RWPE2 (cell line): ENCODE measurements around the gene TP63.

ENCODE experiments used
- ATAC-seq: fragments of 200-7000 bp; cut with Tn5 transposase; 3 replicates; pipeline ENCODE4 v1.9.1; 2021; ENCODE audit warnings: low read depth
- DNase-seq: peaks from one replicate; pipeline ENCODE4 v3.0.0-alpha.2; 2020; ENCODE audit warnings: low spot score
- H3K27ac ChIP-seq: fragments of 450-650 bp; 2 replicates; pipeline ENCODE4 v1.5.1; 2017; ENCODE audit warnings: mild to moderate bottlenecking; ENCODE audit not compliant: poor library complexity, severe bottlenecking
- H3K27me3 ChIP-seq: fragments of 250-450 bp; sonication (Bioruptor Pico); 2 replicates; pipeline ENCODE4 v1.5.1; 2021; ENCODE audit warnings: mild to moderate bottlenecking, moderate library complexity; ENCODE audit not compliant: insufficient read depth, poor library complexity, severe bottlenecking
- H3K36me3 ChIP-seq: fragments of 250-450 bp; sonication (Bioruptor Pico); 2 replicates; pipeline ENCODE4 v1.5.1; 2020; ENCODE audit warnings: low read depth, mild to moderate bottlenecking, moderate library complexity
- H3K4me1 ChIP-seq: fragments of 250-450 bp; sonication (Bioruptor Pico); 2 replicates; pipeline ENCODE4 v1.5.1; 2021; ENCODE audit warnings: mild to moderate bottlenecking, moderate library complexity; ENCODE audit not compliant: insufficient read depth, poor library complexity, severe bottlenecking
- H3K4me3 ChIP-seq: fragments of 250-450 bp; sonication (Bioruptor Pico); 2 replicates; pipeline ENCODE4 v1.5.1; 2021; ENCODE audit warnings: mild to moderate bottlenecking, moderate library complexity; ENCODE audit not compliant: severe bottlenecking
- H3K9me3 ChIP-seq: fragments of 250-450 bp; sonication (Bioruptor Pico); 2 replicates; pipeline ENCODE4 v1.5.1; 2021; ENCODE audit warnings: mild to moderate bottlenecking, moderate library complexity; ENCODE audit not compliant: severe bottlenecking
- TF ChIP-seq, protein P1 (sequence below): fragments of 450-650 bp; IDR thresholded peaks from one replicate; pipeline ENCODE4 v1.5.1; 2017; ENCODE audit warnings: mild to moderate bottlenecking, moderate library complexity; ENCODE audit not compliant: poor library complexity, severe bottlenecking

The TP63 gene

DNA sequence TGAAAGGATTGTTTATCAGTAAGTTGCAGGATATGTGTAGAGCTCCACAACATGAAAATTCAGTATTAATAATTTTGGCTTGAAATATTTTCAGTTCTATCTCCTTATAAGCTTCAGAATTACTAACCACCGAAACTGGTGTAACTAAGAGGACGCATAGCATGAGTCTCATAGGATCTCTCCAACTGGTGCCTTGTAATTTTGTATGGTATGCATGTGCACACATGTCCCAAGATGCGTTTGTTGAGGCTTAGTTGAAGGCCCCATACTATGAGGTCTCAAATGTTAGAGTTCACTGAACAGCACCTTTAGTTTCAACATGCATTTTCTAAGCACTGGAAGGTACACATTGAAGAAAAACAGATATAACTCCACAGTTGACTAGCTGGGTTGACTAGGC, 195.4 kb downstream of the TP63 start:
- no peaks in the 10 kb centered on the region for H3K27me3 ChIP-seq
- peaks cover 53% of the 10 kb centered on the region for H3K36me3 ChIP-seq
- no peak for DNase-seq
- ATAC-seq: no peak
- no peak overlapping the region for H3K4me3 ChIP-seq
- H3K4me1 ChIP-seq: peaks cover 48% of the 10 kb centered on the region
- TF ChIP-seq, protein P1, sequence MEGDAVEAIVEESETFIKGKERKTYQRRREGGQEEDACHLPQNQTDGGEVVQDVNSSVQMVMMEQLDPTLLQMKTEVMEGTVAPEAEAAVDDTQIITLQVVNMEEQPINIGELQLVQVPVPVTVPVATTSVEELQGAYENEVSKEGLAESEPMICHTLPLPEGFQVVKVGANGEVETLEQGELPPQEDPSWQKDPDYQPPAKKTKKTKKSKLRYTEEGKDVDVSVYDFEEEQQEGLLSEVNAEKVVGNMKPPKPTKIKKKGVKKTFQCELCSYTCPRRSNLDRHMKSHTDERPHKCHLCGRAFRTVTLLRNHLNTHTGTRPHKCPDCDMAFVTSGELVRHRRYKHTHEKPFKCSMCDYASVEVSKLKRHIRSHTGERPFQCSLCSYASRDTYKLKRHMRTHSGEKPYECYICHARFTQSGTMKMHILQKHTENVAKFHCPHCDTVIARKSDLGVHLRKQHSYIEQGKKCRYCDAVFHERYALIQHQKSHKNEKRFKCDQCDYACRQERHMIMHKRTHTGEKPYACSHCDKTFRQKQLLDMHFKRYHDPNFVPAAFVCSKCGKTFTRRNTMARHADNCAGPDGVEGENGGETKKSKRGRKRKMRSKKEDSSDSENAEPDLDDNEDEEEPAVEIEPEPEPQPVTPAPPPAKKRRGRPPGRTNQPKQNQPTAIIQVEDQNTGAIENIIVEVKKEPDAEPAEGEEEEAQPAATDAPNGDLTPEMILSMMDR: no peak
- H3K27ac ChIP-seq: peak overlapping the region; percentile 98
- H3K9me3 ChIP-seq: no peaks in the 10 kb centered on the region

DNA sequence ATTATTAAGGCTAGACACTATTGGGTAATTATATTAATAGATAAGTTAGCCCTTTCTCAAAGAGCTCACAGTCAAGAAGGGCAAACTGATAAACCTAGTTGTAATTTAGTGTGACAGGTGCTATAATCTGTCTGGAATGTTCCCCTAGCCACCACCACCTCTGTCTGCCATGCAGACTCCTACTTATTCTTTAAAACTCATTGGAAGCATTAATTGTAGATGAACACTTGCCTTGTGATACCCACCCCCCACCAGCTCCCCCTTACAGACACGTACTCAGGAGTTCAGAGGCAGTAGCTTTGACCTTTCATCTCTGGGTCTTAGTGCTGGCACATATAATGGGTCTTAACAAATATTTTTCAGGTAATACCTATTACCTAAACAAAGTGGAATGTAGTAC, 195.9 kb downstream of the TP63 start:
- no peaks in the 10 kb centered on the region for H3K9me3 ChIP-seq
- H3K27me3 ChIP-seq: no peaks in the 10 kb centered on the region
- DNase-seq: no peak
- H3K27ac ChIP-seq: peak overlapping the region; percentile 98
- ATAC-seq: no peak
- no peak overlapping the region for H3K4me3 ChIP-seq
- peaks cover 52% of the 10 kb centered on the region for H3K36me3 ChIP-seq
- peaks cover 48% of the 10 kb centered on the region for H3K4me1 ChIP-seq
- TF ChIP-seq, protein P1: no peak

DNA sequence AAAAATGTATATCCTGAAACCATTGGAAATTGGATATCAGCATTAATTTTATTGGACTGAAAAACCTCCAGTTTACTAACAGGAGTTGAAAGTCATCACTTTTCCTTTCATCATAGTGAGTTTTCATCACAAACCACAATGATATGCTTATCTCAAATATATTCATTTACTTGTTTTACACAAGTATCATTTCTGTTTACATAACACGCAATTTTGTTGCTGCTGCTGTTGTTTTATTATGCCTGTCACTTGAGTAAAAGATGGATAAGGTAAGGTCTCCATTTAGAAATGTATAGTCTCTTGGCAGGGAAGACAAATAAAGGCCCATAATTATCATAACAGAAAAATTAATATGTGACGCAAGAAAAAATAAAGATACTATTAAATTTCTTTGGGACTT, 199.2 kb downstream of the TP63 start:
- Histone ChIP-seq H3K36me3 (peaks cover 66% of the 10 kb centered on the region), H3K27ac (peak overlapping the region; percentile 98), H3K9me3 (no peaks in the 10 kb centered on the region), H3K4me1 (peaks cover 49% of the 10 kb centered on the region), H3K27me3 (no peaks in the 10 kb centered on the region), H3K4me3 (no peak overlapping the region)
- TF ChIP-seq, protein P1: no peak
- DNase-seq: no peak
- ATAC-seq: no peak

DNA sequence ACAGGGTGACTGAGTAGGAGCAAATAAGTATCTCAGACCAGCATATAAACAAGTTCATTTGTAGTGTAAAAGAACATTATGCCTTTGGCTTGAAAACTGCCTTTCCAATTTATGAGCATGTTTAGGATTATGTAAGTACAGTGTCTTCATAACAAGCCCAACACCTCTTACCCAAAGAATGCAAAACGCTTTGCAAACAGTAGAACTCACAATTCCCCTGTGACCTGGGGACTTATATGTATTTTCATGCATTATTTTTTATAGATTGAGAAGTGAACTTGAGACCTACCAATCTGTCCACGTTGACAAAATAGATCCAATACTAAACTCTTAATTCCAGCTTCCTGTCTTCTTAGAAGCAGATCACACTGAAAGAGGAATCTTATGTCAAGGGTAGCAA, 202.1 kb downstream of the TP63 start:
- ATAC-seq: peak; percentile 24; the same call in 1 of the 3 replicates
- no peak for DNase-seq
- no peak overlapping the region for H3K4me3 ChIP-seq
- H3K36me3 ChIP-seq: peaks cover 52% of the 10 kb centered on the region
- H3K27ac ChIP-seq: peak overlapping the region; percentile 98
- TF ChIP-seq, protein P1: no peak
- no peaks in the 10 kb centered on the region for H3K27me3 ChIP-seq
- H3K9me3 ChIP-seq: no peaks in the 10 kb centered on the region
- peaks cover 52% of the 10 kb centered on the region for H3K4me1 ChIP-seq

DNA sequence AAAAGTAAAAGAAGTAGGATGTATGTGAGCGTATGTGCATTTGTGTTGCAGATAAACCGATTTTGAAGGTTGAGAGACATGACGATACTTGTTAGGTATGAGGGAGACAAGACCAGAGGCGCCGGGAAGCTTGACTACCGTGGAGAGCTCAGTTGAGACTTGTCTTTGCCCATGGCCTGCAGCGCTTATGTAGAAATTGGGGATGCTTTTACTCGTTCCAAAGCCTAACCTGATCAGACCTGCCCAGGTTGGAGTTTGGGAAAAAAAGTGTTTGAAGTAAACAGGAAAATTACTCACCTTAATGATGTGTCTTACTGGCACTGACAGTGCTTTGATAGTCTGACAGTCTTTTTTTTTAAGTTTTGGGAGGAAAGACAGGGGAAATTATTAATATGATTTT, 202.8 kb downstream of the TP63 start:
- peaks cover 44% of the 10 kb centered on the region for H3K36me3 ChIP-seq
- no peaks in the 10 kb centered on the region for H3K27me3 ChIP-seq
- TF ChIP-seq, protein P1: no peak
- peak; percentile 85 for ATAC-seq
- no peak overlapping the region for H3K4me3 ChIP-seq
- DNase-seq: peak; percentile 96
- H3K9me3 ChIP-seq: no peaks in the 10 kb centered on the region
- peaks cover 59% of the 10 kb centered on the region for H3K4me1 ChIP-seq
- H3K27ac ChIP-seq: peak overlapping the region; percentile 98
